Measurements from ENCODE around the gene CLCNKB.
"Not testable (repeated sequence)": the region's sequence is repeated elsewhere in the genome, so short reads cannot be mapped to it uniquely, and the experiment has no call there.

Gene CLCNKB

GRCh38 chr1:16036461-16036860, 7.1 kb upstream of the CLCNKB start:
- DNase-seq: not testable (repeated sequence)

- DNase-seq: no peak
Observed at GRCh38 chr1:16038620-16038912, 5.0 kb upstream of the CLCNKB start.

GRCh38 chr1:16039871-16040270, 3.7 kb upstream of the CLCNKB start:
- not testable (repeated sequence) for DNase-seq

- no peak for DNase-seq
Observed at GRCh38 chr1:16041200-16041599, 2.4 kb upstream of the CLCNKB start.

- no peak for DNase-seq
Observed at GRCh38 chr1:16042096-16042495, 1.5 kb upstream of the CLCNKB start.

DNA sequence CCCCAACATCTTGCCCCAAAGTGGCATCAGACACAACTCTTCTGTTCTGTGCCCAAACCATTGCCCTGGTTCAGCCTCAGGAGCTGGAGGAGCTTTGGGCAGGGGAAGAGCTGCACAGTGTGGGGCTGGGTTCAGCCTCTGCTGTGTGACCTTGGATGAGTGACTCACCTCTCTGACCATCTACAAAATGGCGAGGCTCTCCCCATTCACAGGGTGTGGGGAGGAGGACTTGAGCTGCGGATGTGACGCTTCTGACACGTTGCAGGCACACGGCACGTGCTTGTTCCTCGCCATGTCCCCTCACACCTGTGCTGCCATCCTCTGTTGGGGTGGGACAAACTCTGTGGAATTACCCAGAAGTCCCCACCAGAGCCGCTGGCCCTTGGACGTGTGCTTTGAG, 928 bp upstream of the CLCNKB start:
- not testable (repeated sequence) for DNase-seq

DNA sequence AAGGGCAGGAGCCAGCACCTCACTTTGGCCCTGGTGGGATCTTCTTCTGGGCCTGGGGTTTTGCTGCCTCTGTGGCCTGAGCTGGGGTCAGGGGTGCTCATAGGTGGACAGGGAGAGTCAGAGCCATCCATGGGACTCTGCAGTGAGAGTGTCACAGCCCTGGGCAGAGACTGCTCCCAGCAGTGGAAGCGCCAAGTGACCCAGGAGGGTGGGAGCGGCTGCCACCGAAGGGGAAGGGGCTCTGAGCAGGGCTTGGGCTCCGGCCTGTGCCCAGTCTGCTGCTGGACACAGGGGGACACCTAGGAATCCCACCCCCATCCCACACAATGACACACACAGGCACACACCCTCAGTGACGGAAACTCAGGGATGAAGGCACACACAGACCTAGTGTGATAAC, 368 bp downstream of the CLCNKB start:
- no peak for DNase-seq

DNA sequence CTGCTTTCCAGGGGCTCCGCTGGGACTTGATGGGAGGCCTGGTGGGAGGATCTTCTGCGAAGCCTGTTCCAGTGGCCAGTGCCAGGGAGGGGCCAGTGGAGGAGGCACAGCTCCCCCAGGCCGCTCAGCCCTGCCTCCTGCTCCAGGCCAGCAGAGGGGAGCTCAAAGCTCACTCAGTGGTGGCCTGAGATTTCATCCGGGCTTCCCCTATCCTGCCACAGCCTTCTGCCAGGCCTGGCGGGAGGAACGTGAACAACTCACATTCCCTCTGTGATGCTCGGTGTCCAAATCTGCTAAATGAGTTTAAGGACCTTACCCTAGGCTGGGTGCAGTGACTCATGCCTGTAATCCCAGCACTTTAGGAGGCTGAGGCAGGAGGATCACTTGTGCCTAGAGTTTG, 3.3 kb downstream of the CLCNKB start:
- DNase-seq: no peak

DNA sequence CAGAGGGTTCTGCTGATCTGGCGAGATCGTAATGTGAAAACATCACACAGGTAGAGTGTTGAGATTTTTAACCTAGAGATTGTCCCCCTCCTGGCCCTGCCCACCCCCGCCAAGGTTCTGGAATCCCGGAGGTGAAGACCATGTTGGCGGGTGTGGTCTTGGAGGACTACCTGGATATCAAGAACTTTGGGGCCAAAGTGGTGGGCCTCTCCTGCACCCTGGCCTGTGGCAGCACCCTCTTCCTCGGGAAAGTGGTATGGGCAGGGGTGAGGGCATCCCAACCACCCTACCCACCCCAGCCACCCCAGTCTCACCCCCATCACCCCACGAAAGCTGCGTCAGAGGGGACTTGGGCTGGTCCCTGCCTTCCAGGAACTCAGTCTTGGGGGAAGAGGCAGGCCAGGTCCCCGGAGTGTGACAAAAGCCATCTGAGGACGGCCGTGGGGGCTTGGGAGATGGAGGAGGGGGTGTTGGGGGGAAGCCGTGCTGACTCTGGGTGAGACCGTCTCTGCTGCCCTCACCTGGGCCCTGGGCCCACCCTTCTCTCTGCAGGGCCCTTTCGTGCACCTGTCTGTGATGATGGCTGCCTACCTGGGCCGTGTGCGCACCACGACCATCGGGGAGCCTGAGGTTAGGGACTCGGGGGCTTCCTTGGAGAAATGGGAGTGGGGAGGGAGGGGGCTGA, 4.4 kb downstream of the CLCNKB start:
- no peak for DNase-seq

DNA sequence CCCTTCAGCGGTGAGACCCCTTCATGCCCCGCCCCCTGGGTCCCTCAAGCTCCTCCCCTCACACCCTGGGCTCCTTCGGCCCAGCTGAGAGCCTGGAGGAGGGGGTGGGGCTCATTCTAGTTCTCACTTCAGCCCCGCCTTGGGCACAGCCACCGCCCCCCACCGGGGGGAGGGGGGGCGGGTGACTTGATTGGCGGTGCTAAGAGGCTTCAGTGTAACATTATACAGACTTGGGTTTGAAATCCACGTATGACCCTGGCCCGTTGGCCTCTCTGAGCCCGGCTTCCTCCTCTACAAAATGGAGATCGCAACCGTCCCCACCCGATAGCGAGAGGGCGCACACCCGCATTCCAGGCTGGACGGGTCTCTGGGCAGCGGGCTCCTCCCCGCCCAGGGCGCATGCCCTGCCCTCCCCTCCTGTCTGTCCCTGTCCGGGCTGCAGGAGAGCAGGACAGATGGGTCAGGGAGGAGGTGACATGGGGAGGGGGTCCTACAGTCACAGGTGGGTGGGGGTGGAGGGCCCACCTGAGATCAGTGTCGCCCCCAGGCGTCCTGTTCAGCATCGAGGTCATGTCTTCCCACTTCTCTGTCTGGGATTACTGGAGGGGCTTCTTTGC, 5.1 kb downstream of the CLCNKB start:
- DNase-seq: peak; percentile 35

GRCh38 chr1:16050328-16050727, 6.7 kb downstream of the CLCNKB start:
- no peak for DNase-seq

GRCh38 chr1:16051039-16051438, 7.5 kb downstream of the CLCNKB start:
- DNase-seq: no peak

DNA sequence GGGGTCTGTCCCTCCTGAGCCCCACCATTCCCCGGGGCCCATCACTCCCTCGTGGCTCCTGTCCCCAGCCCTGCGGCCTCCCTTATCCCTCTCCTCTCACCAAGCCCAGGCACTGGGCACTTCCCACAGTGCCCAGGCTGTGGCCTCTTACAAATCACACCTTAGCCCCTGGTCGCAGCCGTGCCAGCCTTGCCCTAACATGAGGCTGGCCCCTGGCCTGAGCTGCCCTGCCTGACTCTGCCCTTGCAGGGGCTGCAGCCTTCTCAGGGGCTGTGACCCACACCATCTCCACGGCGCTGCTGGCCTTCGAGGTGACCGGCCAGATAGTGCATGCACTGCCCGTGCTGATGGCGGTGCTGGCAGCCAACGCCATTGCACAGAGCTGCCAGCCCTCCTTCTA, 8.4 kb downstream of the CLCNKB start:
- not testable (repeated sequence) for DNase-seq

- DNase-seq: no peak
Observed at GRCh38 chr1:16053781-16054502, 10.4 kb downstream of the CLCNKB start.

DNA sequence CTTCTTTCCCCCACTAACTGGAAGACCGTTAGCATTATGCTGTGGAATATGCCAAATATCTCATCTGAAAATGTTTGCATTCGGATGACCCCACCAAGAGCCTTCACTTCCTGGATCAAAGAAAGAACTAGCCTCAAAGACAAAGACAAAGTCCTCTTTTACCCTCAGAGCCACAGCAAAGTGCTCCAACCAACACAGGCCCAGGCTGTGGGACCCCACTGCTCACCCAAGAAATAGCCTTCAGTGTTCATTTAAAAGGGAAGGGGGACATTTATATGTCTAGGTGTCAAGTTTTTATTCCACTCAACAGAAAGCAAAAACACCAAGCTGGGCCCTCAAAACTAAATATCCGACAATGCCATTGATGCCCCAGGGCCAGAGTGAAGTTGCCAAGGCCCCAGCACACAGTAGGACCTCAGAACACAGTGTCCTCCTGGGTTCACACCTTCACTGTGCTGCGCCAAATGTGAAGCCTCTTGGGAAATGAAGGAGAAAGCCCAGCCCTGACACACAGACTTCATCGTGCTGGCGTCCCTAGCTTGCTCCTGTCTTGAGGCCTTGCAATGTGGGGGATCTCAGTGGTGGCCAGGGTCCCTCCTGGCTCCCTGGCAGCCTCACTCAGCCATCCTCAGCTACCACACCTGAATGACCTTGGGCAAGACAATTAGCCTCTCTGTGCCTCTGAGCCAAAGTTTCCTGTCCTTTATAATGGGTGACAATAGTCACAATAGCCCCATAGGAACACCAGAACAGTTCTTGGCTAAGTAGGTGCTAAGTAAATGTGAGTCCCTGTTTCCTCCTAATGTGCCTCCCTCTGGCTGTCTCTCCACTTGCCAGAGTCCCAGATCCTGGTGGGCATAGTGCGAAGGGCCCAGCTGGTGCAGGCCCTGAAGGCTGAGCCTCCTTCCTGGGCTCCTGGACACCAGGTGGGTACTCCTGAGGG, 11.3 kb downstream of the CLCNKB start:
- no peak for DNase-seq

GRCh38 chr1:16055613-16056520, 12.3 kb downstream of the CLCNKB start:
- peak; percentile 80 for DNase-seq

- not testable (repeated sequence) for DNase-seq
Observed at GRCh38 chr1:16056521-16056912, 12.9 kb downstream of the CLCNKB start.

DNA sequence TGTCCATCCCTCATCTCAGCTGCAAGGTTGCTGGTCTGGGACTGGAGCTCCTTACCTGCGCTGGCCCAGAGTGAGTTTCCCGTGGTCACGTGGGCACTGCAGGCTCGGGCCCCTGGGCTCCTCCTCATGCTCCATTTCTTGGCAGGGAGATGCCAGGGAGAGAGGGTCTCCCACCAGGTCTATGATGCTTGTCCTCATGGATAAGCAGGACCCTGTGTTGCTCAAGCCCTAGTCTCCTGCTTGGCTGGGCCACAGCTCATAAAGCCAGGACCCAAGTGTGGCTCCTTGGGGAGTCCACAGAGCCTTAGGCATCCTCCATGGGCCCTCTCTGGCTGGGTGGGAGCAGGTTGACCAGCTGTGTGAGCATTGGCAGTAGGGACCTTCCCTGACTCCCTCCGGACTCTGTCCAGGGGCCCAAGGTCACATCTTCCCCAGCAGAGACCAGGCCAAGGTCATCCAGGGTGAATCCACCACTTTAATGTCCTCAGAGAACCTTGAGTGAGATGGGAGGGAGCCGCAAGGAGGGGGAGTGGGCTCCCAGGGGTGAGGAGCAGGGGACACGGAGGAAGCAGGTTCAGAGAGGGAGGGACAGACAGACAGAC, 13.8 kb downstream of the CLCNKB start:
- not testable (repeated sequence) for DNase-seq

DNA sequence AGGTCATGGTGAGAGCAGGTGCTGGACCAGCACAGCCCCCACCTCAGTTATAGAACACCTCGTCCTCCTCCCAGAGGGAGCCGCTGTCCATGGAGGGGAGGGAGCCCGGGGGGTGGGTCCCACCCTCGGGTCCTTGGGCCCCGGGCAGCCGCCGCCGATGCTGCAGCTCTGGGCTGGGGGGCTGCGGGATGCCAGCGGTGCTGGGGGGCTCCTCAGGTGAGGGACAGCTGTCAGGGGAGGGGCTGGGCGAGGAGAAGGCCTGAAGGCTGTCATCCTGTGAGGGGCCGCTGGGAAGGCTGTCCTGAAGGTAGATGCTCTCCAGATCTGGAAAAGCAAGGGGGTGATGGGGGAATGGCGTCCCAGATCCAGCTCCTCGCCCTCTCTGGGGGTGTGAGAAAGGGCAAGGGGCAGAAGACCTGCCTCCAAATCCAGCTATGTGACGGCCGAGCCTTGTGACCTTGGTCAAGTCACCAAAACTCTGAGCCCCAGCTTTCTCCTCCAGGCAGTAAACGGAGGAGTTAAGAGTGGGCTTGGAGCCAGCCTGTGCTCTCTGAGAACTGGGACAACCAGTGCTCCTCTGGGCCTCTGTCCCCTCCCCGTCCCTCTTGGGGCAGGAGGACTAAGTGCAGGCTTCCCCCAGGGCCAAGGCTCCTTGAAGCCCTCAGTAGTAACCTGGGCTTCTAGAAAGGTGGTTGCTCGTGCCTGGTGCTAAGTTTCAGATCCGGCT, 15.0 kb downstream of the CLCNKB start:
- not testable (repeated sequence) for DNase-seq

DNA sequence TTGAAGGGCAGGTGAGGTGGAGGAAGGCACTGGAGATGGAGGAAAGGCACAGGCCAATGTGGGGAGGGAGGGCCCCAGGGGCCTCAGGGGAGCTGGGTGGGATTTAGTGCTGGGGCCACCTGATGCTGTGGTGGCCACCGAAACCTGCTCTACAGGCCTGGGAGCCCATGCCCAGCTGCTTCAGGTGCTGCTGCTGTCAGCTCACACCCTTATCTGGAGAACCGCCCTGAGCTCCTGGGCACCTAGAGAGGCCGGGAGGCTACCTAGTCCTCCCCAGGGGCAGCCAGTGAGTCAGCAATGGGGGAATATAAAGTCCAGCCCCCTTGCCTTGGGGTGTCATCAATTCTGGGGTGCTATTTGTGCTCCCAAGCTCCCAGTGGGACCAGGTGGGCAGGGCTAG, 17.7 kb downstream of the CLCNKB start:
- no peak for DNase-seq
